ENCODE data around the gene PFN4. TPM values are rescaled to one million over a fixed set of nuclear protein-coding genes. Genes with fewer than 3 reads are reported as not detected.
"Not testable (repeated sequence)": the region's sequence is repeated elsewhere in the genome, so short reads cannot be mapped to it uniquely, and the experiment has no call there.

The PFN4 gene
- polyA plus RNA-seq, 3 donors, result 0.31 to 0.79 (median 0.46) TPM

DNA sequence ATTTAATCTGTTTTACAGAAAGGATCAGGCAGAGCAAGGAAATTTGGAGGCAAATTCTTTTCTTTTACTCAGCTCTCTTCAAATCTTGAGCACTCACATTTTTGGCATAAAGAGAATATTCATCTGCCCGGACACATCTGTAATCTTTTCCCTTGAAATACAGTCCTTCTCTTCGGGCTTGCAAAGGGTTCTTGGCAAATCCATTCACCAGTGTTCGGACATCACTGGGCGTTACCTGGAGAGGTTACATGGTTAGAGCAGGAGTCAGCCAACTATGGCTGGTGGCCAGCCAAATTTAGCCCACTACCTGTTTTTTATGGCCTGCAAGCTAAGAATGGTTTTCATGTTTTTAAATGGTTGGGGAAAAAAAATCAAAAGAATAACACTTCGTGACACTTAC is 2.1 kb downstream of the PFN4 start:
- no peak overlapping the region for H3K27ac ChIP-seq (ENCODE audit: low read depth, low read length)

DNA sequence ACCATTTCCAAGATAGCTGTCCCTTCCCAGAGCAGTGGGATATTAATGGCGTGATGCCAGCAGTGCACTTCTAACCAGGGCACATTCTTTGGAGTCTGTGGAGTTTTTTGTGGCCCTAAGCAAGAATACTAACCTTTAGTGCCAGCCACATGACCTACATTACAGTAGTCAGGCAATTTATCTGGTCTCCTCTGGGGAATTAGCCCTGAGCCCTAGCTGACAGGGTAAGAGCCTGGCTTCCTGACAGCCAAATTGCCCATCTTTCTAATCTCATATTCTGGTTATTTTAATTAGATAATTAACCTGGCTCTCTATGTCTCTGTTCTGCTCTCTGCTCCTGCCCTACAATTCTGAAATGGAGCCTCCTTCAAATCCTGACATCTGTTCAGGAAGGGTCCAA is 5.2 kb downstream of the PFN4 start:
- 77 to 86% (median 85%) methylated on average over 1 of the region's 1 CpG for WGBS, 3 donors
- H3K27ac ChIP-seq (ENCODE audit: low read depth, low read length), result no peak overlapping the region

More for the DNA sequence above, 2.1 kb downstream of the PFN4 start:
- WGBS, 3 donors, result 65 to 78% (median 65%) methylated on average over 5 of the region's 5 CpGs

DNA sequence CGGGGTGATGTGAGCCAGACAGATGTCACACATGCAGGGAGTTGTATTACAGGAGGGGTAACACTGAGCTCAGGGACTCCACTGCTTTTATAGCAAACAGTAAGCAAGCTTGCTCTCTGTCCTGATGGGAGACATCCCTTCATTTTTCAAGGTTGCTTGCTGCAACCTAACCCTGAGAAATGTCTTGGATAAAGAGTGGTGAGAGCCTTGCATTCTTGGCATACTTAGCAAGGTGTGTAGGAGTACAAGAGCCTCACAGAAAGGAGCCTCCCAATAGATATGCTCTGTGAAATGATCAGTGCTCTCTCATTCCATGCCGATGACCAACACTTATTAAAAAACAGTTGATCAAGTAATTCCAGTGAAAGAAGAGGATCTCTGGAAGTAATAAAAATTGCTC is 8.1 kb downstream of the PFN4 start:
- WGBS, 3 donors, result 31 to 46% (median 39%) methylated on average over 2 of the region's 2 CpGs
- H3K27ac ChIP-seq (ENCODE audit: low read depth, low read length), result no peak overlapping the region

DNA sequence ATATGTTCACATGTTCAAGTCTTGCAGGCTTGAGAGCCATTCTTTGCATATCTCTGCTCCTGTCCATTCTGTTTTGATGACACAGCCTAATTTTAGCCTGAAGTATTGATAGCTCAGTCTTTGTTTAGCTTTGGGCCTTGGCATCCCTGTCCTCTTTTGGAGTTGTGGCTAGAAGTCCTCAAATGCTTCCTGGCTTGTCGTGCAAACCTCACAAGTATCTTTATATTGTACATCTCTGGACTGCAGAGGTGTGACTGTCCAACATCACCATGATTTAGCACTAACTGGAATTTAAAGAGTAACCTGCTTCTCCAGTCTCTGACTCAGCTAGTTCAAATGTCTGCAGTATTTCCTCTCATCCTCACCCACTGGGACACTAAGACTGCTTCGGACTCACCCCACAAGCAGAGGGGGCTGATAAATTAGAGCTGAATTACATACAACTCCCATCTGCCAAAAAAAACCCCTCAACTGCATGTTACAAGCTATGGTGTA is 11.7 kb downstream of the PFN4 start:
- 50 to 71% (median 68%) methylated on average over 2 of the region's 2 CpGs for WGBS, 3 donors

DNA sequence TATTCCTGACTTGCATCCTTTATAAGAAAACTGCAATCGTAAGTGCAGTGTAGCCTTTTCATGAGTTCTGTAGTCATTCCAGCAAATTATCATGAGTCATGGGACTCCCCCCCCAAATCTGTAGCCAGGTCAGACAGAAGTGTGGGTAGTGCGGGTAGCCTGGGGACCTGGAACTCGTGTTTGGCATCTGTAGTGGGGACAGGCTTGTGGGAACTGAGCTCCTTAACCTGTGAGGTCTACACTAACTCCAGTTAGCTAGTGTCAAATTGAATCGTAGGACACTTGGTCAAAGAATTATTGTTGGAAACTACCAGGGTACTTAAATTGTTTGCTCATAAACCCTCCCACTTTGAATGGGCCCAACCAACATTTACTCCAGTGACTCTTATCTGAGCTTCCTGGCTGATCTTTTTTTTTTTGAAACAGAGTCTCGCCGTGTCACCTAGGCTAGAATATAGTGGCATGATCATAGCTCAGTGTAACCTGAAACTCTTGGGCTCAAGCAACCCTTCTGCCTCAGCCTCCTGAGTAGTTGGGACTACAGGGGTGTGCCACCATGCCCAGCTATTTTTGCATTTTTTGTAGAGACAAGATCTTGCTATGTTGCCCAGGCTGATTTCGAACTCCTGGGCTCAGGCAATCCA is 12.4 kb downstream of the PFN4 start:
- WGBS, 3 donors, result 82 to 92% (median 87%) methylated on average over 7 of the region's 7 CpGs
- H3K27ac ChIP-seq (ENCODE audit: low read depth, low read length), result no peak overlapping the region

More for the DNA sequence above, 11.7 kb downstream of the PFN4 start:
- no peak overlapping the region for H3K27ac ChIP-seq (ENCODE audit: low read depth, low read length)

DNA sequence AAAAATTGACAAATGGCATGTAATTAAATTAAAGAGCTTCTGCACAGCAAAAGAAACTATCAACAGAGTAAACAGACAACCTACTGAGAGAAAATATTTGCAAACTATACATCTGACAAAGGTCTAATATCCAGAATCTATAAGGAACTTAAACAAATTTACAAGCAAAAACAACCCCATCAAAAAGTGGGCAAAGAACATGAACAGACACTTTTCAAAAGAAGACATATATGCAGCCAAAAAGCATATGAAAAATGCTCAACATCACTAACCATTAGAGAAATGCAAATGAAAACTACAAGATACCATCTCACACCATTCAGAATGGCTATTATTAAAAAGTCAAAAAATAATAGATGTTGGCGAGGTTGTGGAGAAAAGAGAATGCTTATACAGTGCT is 13.7 kb downstream of the PFN4 start:
- 92 to 97% (median 94%) methylated on average over 1 of the region's 1 CpG for WGBS, 3 donors
- H3K27ac ChIP-seq (ENCODE audit: low read depth, low read length), result not testable (repeated sequence)

DNA sequence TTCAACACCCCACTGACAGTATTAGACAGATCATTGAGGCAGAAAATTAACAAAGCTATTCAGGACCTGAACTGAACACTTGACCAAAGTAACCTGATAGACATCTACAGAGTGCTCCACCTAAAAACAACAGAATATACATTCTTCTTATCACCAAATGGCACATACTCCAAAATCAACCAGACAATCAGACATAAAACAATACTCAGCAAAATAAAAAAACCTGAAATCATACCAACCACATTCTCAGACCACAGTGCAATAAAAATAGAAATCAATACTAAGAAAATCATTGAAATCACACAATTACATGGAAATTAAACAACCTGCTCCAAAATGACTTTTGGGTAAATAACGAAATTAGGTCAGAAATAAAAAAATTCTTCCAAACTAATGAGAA is 15.8 kb downstream of the PFN4 start:
- no peak overlapping the region for H3K27ac ChIP-seq (ENCODE audit: low read depth, low read length)
- 52 to 97% (median 57%) methylated on average over 1 of the region's 1 CpG for WGBS, 3 donors

DNA sequence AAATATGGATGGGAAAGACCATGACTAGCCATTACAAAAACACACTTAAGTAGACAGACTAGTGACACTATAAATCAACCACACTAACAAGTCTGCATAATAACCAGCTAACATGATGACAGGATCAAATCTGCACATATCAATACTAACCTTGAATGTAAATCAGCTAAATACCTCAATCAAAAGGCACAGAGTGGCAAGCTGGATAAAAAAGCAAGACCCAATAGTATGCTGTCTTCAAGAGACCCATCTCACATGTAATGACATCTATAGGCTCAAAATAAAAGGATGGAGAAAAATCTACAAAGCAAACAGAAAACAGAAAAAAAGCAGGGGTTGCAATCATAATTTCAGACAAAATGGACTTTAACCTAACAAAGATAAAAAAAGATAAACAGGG is 16.3 kb downstream of the PFN4 start:
- no peak overlapping the region for H3K27ac ChIP-seq (ENCODE audit: low read depth, low read length)

DNA sequence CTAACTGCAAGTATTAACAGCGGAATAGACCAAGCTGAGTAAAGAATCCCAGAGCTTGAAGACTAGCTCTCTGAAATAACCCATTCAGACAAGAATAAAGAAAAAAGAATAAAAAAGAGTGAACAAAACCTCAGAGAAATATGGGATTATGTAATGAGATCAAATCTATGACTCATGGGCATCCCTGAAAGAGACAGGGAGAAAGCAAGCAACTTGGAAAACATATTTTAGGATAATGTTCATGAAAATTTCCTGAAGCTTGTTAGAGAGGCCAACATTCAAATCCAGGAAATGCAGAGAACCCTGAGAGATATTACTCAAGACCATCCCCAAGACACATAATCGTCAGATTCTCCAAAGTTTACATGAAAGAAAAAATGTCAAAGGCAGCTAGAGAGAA is 17.3 kb downstream of the PFN4 start:
- no peak overlapping the region for H3K27ac ChIP-seq (ENCODE audit: low read depth, low read length)
- WGBS, 3 donors, result 27 to 49% (median 48%) methylated on average over 2 of the region's 2 CpGs

DNA sequence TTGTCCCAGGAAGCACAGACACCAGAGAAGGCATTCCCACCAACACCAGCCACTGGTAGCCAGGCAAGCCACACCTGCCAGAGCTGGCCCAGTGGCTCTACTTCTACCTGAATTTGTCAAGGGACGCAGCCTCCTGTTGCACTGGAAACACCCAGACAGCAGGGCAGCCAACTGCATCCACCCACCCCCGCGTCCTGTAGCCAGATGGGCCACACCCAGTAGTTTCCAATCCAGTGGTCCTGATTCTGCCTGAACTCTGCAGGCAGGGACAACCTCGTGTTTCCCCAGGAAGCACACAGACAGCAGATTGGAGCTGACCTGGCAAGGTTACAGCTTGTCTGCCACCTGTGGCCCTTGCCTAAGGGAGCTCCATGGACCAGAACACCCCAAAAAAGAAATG is 18.2 kb downstream of the PFN4 start:
- 50 to 73% (median 70%) methylated on average over 4 of the region's 4 CpGs for WGBS, 3 donors
- H3K27ac ChIP-seq (ENCODE audit: low read depth, low read length), result no peak overlapping the region

DNA sequence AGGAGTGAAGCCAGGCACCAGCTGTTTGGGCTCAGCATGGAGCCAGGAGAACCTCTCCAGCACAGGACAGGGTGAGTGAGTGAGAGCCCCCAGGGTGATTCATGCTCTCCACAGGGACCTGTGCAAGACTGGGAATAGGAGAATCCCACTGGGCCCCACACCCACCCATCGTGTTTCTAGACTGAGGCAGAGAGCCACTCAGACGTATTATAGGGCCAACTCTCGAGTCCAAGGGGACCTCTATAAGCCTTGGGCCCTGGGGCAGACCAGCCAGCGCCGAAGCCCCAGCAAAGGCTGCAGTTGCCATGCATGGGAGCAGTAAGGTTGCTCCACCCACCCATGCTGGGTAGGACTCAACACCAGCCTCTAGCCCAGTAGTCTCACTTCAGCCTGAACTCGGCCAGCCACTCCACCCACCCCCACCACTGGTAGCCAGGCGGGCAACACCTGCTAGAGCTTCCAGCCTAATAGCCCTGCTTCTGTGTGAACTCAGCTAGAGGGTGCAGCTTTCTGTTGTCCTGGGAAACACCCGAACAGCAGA is 19.0 kb downstream of the PFN4 start:
- WGBS, 3 donors, result 93 to 97% (median 95%) methylated on average over 8 of the region's 8 CpGs

DNA sequence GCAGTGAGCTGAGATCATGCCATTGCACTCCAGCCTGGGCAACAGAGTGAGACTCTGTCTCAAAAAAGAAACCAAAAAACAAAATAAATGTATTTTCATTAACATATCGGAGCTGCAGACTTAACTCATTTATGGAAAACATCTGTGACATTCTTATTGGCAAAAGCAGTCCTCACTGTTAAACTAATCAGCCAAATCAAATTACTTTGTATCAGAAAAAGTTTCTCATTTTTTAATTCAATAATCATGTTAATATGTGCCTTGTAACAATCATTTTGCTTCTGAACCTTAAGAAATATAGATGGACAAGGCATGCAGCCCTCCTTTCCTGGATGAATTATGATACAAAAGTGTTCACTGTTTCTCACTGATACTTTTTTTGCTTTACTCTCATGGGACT is 20.5 kb downstream of the PFN4 start:
- no peak overlapping the region for H3K27ac ChIP-seq (ENCODE audit: low read depth, low read length)
- WGBS, 3 donors, result 75 to 88% (median 85%) methylated on average over 1 of the region's 1 CpG

More for the DNA sequence above, 19.0 kb downstream of the PFN4 start:
- H3K27ac ChIP-seq (ENCODE audit: low read depth, low read length), result no peak overlapping the region

DNA sequence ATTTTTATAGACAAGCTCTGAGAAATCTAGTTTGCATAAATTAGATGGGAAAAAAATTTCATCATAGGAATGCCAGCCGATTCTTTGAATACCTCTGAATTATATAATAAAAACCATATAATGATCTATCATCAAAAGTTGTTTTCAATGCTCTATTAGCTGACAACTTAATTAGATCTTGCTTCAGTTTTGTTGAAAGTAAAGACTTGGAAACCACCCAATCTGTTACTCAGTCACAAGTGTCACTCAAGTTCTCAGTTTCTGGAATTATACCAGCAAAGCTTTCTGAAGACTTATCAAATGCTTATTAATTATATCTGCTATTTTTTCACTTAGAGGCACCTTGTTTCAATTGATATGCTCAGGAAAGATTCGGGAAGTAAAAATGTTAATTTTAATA is 21.1 kb downstream of the PFN4 start:
- WGBS, 3 donors, result 67 to 93% (median 69%) methylated on average over 2 of the region's 2 CpGs
- H3K27ac ChIP-seq (ENCODE audit: low read depth, low read length), result no peak overlapping the region

DNA sequence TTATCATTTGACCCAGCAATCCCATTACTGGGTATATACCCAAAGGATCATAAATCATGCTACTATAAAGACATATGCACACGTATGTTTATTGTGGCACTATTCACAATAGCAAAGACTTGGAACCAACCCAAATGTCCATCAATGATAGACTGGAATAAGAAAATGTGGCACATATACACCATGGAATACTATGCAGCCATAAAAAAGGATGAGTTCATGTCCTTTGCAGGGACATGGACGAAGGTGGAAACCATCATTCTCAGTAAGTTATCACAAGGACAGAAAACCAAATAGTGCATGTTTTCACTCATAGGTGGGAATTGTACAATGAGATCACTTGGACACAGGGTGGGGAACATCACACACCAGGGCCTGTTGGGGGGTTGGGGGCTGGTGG is 22.4 kb downstream of the PFN4 start:
- not testable (repeated sequence) for H3K27ac ChIP-seq (ENCODE audit: low read depth, low read length)
- WGBS, 3 donors, result 93 to 96% (median 94%) methylated on average over 2 of the region's 2 CpGs

DNA sequence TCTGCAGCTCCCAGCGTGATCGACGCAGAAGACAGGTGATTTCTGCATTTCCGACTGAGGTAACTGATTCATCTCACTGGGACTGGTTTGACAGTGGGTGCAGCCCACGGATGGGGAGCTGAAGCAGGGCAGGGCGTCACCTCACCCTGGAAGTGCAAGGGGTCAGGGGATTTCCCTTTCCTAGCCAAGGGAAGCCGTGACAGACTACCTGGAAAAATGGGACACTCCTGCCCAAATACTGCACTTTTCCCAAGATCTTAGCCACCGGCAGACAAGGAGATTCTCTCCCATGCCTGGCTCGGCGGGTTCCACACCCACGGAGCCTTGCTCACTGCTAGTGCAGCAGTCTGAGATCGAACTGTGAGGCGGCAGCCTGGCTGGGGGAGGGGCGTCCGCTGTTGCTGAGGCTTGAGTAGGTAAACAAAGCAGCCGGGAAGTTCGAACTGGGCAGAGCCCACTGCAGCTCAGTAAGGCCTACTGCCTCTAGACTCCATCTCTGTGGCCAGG is 27.9 kb downstream of the PFN4 start:
- WGBS, 3 donors, result 60 to 86% (median 80%) methylated on average over 17 of the region's 17 CpGs
- H3K27ac ChIP-seq (ENCODE audit: low read depth, low read length), result not testable (repeated sequence)

DNA sequence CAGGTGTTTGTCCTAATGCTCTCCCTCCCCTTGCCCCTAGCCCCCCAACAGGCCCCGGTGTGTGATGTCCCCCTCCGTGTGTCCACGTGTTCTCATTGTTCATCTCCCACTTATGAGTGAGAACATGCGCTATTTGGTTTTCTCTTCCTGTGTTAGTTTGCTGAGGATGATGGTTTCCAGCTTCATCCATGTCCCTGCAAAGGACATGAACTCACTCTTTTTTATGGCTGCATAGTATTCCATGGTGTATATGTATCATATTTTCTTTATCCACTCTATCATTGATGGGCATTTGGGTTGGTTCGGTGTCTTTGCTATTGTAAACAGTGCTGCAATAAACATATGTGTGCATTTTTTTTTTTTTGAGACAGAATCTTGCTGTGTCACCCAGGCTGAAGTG is 29.9 kb downstream of the PFN4 start:
- WGBS, 3 donors, result 95 to 99% (median 98%) methylated on average over 5 of the region's 5 CpGs

DNA sequence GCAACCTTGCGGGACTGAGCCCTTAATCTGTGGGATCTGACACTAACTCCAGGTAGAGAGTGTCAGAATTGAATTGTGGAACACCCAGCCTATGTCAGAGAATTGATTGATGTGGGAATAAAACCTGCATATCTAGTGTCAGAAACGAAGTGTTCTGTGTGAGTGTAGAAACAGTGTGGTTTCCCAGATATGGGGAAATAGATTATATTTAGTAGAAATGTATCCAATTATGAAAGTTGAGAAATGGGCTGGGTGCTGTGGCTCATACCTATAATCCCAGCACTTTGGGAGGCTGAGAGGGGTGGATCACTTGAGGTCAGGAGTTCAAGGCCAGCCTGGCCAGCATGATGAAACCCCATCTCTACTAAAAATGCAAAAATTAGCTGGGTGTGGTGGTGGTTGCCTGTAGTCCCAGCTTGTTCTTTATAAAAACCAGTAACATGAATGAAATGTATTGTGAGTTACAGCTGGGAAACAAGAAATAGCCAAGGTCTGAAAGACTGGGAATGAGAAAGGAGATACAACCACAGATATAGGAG is 34.2 kb downstream of the PFN4 start:
- no peak overlapping the region for H3K27ac ChIP-seq (ENCODE audit: low read depth, low read length)
- 37 to 81% (median 60%) methylated on average over 2 of the region's 2 CpGs for WGBS, 3 donors

More for the DNA sequence above, 29.9 kb downstream of the PFN4 start:
- H3K27ac ChIP-seq (ENCODE audit: low read depth, low read length), result not testable (repeated sequence)

DNA sequence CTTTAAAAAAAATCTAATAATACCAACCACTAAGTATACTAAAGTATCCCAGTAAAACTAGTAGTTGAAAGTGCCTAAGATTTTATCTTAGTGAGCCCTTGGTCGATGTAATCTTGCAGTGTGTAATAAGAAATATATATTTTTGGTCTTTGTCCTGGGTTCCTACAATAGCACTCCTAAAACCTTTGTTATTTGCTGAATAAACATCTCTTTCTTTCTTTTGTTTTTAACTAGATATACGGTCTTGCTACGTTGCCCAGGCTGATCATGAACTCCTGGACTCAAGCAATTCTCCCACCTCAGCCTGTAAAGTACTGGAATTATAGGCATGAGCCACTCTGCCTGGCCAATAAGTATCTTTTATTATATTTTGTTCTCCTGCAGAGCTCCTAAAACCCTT is 36.1 kb downstream of the PFN4 start:
- WGBS, 3 donors, result 78 to 88% (median 85%) methylated on average over 3 of the region's 3 CpGs
- H3K27ac ChIP-seq (ENCODE audit: low read depth, low read length), result no peak overlapping the region

DNA sequence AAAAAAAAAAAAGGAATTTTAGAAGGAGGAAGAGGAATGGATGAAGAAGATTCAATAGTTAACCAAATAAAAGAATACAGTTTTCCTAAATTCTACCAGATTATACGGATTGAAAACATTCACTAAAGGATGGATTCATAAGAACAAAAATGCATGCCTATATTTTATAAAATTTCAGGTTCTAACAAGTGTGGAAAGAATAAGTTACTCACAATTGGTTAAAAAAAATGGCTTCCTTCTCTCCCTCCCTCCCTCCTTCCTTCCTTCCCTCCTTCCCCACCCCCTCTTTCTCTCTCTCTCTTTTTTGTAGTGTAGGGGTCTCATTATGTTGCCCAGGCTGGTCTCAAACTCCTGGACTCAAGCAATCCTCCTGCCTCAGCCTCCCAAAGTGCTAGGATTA is 36.9 kb downstream of the PFN4 start:
- WGBS, 3 donors, result 80 to 96% (median 93%) methylated on average over 1 of the region's 1 CpG
- H3K27ac ChIP-seq (ENCODE audit: low read depth, low read length), result no peak overlapping the region

DNA sequence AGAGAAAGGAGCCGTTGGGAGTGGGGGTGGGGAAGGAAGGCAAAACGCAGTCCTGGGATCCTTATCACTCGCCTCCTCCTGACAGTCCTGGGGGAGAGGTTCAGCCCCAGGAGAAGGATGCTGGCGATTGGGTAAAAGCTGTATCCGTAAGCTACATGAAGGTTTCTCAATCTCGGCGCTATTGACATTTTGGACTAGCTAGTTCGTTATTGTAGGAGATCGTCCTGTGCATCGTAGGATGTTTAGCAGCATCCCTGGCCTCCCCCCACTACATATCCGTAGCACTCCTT is 38.0 kb downstream of the PFN4 start:
- WGBS, 3 donors, result 6 to 18% (median 17%) methylated on average over 11 of the region's 11 CpGs

More for the DNA sequence above, 38.0 kb downstream of the PFN4 start:
- H3K27ac ChIP-seq (ENCODE audit: low read depth, low read length), result no peak overlapping the region

Data from adipose tissue (tissue), 3 donors.